Measurements from ENCODE around the gene SLC25A15.
A peak's percentile ranks its signal among the peaks of the same experiment; 100 is the strongest.

SLC25A15 gene

DNA sequence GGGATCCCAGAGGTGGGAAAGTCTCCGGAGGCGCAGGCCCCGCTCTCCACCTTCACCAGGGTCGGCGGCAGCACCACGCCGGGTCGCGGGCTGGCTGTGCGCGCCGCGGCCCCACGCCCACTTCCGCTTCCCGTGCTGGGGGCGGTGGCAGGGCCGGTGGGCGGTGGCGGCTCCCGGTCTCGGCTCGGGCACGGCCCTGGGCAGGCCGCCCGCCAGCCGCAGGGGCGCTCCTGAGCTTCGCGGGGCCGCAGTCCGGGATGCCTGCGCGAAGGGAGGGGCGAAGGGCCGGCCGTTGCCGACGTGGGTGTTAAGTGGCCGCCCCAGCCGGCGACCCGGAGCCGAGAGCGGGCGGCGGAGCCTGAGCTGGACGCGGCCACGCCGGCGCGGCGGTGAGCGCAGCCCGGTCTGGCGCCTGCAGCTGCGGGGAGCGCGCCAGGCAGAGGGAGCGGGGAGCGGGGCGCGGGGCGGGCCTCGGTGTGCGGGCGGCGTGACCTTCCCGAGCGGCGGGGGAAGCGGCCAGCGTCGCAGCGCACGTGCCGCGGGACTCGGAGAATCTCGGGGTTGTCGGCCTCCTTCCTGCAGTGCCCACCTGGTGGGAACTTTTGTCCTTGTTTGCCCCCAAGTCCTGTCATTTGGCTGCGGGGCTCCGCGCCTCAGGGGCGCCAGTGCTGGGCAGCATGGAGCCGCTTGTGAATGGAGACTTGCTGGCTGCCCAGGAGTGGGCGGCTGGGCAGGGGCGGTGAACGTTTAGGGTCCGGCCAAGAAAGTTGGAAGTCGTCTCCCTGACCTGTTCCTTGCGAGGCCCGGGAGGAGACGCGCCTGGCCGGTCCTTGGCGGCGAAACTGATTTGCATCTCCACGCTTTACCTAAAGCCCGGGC is at the start of gene SLC25A15:
TSS of gene SLC25A15 (plus strand) at position 337 of the 879 bp plus-strand sequence. CDS start 3,616 bp downstream, outside the sequence.
- peak; percentile 66 for DNase-seq

DNA sequence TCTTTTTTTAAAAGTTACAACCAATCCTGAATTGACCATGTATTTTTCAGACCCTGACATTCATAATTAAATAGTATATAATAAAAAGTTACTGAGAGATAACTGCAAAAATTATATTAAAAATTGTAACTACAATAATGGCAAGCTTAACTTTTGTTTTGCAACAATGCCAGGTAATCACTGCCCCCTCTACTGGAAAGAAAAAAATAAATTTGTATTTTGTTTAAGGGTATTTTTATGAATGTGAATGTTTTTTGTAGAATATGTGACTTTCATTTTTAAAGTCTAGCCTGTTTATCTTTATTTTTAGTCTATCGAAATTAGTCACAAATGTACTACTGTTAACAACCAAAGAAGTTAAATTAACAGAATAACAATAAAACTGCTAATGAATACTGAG is 40.1 kb upstream of the SLC25A15 start:
- DNase-seq = no peak

DNA sequence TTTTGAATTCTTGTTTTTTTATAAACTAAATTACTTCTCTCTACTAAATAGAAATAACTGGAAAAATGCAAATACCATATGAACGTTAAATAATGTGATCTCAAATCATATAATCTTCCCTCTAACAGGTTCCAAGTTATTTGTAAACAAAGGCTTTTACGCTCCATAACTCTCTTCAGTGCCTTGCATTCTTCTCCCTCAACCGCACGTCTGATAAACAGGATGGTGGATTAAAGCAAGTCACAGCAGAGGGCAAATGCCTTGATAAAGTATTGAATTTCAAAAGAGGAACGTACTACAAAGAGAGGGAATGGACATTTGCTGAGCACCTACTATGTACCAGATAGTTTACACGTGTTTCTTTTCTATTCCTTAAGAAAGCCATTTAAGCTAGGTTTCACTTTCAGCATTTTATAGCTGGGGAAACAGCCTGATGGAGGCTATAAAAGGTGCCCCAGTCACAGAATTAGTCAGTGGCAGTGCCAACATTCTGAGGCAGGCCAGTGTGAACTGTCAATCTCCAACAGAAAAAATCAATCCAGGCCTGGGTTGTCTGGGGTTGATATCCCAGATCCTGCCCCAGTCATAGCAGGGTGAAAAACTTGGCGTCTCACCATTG is 34.2 kb upstream of the SLC25A15 start:
- DNase-seq = no peak

DNA sequence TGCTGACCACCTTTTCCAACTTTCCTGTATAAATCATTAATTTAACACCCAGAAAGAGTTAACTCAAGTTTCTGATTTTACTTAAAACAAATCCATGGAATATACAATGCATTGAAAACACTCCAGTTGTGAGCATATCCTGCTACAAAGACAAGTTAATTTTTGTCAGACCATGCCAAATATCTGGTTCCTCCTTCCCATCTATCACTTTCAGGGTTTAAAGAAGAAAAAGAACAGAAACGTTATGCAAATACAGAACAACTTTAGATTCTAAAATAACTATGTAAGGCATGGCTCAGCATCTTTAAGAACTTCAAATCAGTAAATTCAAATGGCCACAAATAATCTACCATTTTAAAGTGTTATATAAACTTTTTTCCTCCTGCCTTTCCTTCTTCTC is 33.4 kb upstream of the SLC25A15 start:
- DNase-seq = no peak

DNA sequence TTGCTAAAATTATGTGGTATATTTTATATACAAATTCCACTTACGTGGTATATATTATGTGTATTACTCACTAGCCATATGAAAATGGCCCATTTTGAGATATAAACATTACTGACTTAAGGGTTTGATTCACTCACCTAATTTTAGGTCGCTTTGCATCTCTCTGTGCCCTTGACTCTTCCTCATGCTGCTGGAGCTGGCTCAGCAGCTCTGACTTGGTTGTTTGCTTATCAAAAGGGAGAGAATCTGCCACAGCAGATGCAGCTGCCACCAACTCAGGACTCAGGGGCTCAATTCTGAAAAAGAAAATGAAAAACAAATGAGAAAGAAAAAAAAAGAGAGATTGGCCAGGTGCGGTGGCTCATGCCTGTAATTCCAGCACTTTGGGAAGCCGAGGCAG is 30.6 kb upstream of the SLC25A15 start:
- no peak for DNase-seq

DNA sequence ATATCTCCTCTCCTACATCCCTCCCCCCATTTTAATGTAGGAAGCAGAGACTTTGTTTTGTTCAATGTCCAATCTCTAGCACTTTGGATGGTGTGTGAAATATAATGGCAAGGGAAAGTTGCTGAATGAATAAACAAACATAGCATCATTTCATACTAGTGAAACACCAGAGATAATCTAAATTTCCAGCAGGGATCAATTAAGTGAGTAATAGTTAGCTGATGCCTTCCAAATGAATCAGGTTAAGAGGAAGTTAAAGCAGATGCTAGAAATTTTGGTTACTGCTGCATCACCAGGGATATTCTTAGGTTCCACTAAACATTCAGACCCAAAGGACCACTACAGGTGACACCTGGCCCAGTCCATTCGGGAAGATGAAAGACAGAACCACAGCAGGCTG is 26.6 kb upstream of the SLC25A15 start:
- DNase-seq = no peak

DNA sequence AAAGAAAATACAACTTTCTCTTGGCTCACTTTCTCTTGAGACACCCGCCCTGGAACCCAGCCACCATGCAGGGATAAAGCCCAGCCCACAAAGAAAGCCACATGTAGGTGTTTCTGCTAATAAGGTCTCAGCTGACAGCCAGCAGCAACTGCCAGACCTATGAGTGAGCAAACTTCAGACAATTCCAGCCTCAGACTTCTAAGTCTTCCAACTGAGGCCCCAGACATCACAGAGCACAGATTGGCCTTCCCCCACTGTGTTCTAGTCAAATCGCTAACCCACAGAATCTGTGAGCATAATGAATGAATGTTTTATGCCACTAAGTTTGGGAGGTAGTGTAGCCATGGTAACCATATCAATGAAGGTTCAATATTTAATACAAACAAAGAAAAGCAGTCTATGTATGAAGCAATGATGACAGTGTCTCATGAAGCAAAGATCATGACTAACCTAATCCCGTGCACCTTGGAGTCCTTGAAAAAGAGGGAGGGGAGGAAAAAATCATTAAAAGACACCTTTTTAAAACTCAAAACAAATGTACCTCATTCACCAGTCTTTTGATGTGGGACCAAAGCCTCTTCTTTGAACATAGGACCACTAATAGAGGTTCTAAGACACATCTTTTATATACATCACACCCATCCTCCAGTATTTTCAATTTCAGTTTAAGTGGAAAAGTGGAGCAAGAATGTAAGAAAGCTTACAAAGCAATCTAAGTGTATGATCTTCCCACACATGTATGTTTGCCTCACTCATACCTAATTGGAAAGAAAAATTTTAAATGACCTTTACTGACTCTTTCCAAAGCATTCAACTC is 24.6 kb upstream of the SLC25A15 start:
- peak; percentile 49 for DNase-seq

DNA sequence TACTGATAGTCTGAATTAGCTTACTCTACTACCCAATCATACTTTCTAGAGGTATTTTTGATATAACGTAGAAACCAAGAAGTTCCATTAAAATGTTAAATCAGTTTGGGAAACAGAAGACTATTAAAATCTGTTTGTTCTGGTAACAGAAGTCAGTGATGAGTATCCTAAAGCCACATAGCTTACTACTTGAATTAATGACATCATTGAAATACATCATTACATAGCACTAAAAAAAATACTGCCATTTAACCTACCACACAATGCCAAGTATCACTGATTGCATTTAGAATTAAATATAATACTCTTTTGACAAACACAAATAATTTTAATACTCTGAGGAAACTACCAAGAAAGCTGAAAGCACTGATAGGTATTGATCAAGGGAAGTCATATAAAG is 23.8 kb upstream of the SLC25A15 start:
- DNase-seq = no peak

DNA sequence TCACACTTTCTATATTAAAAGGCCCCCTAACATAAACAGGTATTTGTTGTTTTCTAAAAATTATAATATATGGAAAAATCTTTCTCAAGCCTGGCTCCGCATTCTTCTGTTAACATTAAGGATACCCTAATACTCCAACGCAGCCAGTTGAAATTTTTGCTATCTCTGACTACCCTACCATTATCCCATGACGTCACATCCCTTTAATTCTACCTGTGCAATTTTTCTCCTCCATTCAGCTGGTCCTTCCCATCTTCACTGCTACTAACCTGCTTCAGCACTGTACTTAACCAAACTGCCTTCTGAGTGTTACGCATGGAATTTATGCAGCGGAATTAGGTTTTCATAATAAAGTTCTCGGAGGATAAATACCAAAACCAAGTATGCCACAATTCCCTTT is 19.4 kb upstream of the SLC25A15 start:
- no peak for DNase-seq

DNA sequence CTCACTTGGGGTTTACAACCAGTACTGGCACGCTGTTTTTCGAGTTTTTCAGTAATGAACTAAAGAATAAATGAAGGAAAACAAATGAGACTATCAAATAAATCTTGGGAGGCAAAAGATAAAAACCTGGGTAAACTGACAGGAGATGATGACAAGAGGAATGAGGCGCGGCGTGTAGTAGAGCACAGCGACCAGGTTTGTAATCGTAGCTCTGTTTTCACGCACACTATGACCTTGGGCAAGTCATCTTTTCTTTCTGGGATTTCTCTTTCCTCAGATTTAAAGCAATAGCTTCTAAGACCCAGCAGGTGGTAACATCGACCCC is 18.8 kb upstream of the SLC25A15 start:
- no peak for DNase-seq

DNA sequence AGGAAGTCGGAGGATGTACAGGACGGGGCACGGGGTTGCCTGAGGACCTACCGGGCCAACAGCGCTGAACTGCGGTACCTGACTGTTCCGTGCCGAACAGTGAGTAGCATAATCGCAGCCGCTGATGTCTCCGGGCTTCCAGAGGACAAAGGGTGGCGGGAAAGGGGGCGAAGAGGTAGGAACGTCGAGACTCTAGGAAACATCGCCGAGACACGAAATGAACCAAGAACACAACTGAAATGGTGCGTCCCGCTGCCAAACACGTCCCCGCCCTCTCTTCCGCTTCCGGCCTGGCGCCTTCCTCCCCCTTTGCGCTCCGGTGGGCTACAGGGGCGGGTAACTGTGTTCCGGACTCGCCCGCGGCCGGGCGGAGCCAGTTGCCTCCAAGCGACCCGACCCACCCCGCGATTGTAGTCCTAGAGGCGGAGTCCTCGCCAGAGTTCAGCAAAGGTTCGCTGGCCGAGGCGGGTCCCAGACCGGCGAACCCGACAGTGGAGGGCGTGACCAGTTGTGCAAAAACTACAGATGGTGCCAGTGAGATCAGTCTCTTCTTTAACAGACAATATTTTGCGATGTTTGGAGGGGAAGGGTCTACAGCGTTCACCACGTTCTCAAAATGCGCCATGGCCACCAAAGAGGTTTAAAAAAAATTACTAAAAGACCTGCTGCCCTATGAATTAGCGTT is 18.3 kb upstream of the SLC25A15 start, which contains the start of gene MRPS31:
TSS of gene MRPS31 (minus strand) at position 257 of the 685 bp plus-strand sequence. CDS start at position 203, 54 bp downstream.
- DNase-seq = peak; percentile 94

DNA sequence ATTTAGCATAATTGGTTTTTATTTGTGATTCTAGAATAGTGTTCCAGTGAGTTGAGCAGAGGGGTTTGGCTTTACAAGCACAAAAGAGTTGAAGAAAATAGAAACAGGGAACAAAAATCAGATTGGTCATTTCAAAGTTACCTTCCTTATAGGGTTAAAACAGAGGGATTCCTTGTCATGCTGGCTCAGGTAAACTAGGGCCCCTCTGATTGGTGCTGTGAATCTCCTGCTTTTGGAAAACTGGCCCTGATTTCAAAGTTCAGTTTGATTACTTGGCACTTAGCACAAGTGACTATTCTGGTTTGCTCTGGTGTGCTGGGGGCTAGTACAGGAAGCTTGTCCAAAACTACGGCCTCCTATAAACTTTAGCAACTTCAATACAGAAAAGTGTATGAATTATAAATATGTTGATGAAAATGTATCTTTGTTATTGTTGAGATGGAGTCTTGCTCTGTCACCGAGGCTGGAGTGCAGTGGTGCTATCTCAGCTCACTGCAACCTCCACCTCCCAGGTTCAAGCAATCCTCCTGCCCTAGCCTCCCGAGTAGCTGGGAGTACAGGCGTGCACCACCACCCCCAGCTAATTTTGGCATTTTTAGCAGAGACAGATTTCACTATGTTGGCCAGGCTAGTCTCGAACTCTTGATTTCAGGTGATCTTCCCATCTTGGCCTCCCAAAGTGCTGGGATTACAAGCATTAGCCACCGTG is 16.5 kb upstream of the SLC25A15 start:
- no peak for DNase-seq

DNA sequence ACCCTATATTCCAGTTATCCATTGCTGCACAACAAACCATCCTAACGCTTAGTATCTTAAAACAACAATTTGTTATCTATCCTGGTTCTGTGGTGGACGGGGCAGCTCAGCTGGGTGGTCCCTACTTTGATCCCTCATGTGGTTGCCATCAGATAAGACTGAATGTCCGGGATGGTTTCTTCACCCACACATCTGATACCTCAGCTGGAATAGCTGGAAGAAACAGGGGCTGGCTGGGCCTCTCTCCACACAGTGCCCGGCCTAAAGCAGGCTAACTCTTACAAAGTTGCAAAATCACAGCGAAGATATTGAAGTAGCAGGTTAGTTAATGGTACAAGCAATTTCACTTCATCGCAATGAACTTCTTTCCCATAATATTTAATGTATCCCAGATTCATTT is 14.7 kb upstream of the SLC25A15 start:
- no peak for DNase-seq

DNA sequence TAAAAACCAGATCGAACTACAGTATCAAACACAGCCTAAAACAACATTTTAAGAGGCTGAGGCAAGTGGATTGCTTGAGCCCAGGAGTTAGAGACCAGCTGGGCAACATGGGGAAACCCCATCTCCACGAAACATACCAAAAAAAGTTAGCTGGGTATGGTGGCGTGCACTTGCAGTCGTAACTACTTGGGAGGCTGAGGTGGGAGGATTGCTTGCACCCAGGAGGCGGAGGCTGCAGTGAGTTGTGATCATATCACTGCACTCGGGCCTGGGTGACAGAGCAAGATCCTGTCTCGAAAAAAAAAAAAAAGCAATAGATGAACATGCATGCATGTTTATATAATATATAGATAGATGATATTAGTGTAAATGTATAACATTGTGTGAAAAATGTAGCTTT is 13.2 kb upstream of the SLC25A15 start:
- peak; percentile 9 for DNase-seq

DNA sequence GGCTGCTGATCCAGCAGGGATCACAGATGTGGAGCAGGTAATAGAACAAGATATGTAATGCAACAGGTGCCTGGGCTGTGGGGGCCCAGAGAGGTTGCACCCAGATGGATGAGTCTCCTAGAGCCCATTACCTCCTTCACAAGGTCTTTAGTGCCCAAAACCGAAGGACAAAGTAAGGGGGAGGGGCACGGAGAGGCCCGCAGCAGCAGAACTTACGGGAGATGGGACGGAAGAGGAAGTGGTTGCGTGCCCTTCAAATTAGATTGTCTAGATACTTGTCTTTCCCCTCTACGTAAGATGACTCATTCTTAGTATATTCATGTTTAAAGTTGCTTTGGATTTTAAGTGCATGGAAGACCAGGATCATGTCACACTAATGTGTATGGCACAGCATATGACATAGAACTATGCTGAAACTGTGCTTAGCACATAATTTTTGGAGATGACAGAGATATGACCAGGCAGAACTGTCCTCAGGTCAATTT is 12.7 kb upstream of the SLC25A15 start:
- peak; percentile 63 for DNase-seq

DNA sequence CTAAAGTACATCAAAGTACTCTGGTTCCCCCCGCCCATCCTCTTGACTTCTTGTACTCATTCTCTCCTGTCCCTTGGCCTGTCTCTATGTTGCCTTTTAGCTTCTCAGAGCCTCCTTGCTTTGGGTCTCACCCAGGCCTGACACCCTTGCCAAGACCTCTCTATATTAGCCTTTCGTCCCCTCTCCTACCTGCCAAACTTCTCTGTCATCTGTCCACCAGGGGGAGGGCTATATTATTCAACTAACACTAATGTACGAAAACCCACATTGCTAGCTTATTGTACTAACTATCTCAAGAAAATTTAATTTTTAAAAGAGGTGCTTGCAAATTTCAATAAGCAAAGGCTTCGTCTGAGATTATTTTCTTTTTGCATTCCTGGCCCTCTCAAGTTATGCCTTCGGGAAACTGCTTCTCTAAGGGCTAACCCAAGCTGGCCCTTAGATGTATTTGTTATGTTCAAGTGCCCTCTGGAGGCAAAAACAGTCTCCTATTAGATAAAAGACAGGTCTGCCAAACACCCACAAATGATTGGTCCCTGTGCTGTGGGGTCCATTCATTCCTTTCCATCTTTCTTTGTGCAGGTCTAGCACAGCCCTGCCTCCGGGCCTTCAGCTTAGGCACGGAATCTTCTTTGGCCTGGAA is 12.1 kb upstream of the SLC25A15 start:
- peak; percentile 8 for DNase-seq

DNA sequence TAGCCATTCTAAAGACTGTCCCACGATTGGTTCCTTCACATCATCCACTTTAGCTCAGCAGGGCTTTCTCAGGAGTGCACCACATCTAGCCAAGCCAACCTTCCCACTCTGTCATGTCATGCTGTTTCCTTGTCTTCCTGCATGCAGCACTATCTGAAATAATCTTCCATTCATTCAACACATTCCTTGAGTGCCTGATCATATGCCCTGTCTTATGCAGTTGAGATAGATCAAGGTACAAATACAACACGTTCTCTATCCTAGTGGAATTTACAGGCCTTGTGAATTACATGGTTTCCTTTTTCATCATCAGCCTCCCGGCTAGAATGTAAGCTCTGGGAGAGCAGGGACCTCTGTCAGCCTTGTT is 11.6 kb upstream of the SLC25A15 start:
- DNase-seq = no peak

DNA sequence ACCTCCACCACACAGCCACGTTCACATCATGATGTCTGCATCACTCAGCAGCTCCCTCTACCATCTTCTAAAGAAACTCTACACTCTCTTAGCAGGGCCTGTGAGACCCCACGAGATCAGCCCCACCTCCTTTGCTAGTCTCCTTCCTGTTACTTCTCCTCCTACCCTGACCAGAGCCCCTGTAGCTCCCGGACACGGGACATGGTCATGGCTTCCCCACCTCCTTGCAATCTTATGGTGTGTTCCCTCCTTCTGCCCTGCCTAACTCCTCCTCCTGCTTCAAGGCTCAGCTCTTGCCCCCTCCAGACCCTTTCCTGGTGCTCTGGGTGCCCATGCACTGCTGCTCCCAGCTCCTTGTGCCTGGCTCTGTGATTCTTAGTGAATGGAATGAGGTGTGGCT is 10.4 kb upstream of the SLC25A15 start:
- no peak for DNase-seq

DNA sequence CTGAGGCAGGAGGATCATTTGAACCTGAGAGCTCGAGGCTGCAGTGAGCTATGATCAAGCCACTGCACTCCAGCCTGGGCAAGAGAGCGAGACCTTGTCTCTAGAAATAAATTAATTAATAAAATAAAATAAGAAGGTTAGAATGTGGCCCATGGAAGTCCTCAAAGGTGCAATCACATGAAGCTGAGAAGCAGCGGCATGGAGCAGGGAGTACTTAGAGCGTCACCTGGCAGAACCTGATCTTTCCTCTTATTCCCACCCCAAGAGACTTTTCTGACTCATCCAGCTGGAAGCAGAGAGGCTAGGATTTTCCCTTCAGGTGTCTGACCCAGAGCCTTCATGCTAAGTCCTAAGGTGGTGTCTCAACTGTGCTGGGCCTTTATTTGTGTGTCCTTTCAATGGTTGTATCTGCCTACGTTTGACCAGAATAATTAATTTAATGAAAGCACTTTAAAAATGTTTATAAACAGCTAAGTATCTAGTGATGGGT is 9.6 kb upstream of the SLC25A15 start:
- DNase-seq = no peak

DNA sequence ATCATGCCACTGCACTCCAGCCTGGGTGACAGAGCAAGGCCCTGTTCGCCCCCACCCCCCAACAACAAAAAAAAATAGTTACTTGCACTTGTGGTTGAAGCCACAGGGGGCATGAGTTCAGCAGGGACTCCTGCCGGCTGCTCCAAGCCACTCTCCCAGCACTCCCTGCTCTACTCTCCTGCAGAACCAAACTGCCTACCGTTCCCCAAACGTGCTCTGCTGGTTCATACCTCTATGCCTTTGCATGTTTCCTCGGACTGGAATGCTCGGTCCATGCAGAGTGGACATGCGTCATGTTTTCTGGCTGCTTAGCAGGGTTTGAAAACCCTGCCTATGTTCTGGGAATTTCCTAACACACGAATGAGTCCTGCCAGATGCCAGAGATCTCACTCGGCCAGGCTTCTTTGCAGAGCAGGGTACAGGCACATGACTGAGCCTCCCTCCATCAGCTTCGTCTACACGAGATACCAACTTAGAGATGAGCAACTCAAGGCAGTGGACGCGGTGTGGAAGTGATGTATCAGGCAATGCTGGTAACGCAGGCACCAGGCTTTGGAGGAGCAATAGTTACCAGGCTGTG is 8.5 kb upstream of the SLC25A15 start:
- no peak for DNase-seq

DNA sequence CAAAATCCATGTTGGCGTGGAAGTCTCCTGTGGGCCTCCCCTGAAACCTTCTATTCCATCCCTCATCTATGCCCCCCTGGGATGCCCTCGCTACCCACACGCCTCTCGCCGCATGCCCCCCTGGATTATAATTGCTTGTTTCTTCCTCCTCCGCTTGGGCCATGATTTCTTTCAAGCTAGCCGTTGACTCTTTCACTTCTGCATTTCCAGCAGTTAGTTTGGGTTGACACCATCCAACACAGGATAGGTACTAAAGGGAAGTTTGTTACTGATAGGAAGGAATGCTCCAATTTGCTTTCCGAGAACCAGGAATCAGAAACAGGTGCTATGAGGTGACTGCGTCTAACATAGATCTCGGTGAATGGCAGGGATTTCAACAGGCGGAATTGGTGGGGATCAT is 7.7 kb upstream of the SLC25A15 start:
- DNase-seq = no peak
